NK-92 (cell line): Measurements from ENCODE around the gene HGS.

Source experiments
- DNase-seq: peaks from one replicate; lab custom pipeline; 2025; ENCODE audit not compliant: unreplicated experiment; lab: John Stamatoyannopoulos, UW

HGS gene

GRCh38 chr17:81740395-81740961 is 56.7 kb downstream of the HGS start:
- no peak for DNase-seq

GRCh38 chr17:81741049-81741593 is 57.3 kb downstream of the HGS start:
- DNase-seq = no peak

GRCh38 chr17:81741594-81742452 is 58.0 kb downstream of the HGS start:
- DNase-seq = no peak
